Hepatocyte (in vitro differentiated cells): ENCODE results near the gene SLC12A8. TPM values are rescaled to one million over a fixed set of nuclear protein-coding genes. Genes with fewer than 3 reads are reported as not detected.

Source experiments
- DNase-seq: peaks from one replicate; pipeline ENCODE4 v3.0.0-alpha.2; 2016; ENCODE audit warnings: low spot score
- H2AFZ ChIP-seq: fragments of 200-600 bp; sonication (generic); 2 replicates; pipeline ENCODE4 v1.6.0; 2016; ENCODE audit warnings: antibody characterized with exemption, mild to moderate bottlenecking
- H3K27ac ChIP-seq: fragments of 200-600 bp; sonication (generic); 2 replicates; pipeline ENCODE4 v1.5.1; 2016; ENCODE audit warnings: mild to moderate bottlenecking
- H3K27me3 ChIP-seq: fragments of 200-600 bp; sonication (generic); 2 replicates; pipeline ENCODE4 v1.6.1; 2016
- H3K36me3 ChIP-seq: fragments of 200-600 bp; sonication (generic); replicated peaks from 2 replicates; pipeline ENCODE4 v1.5.1; 2016; ENCODE audit warnings: low read depth; ENCODE audit not compliant: insufficient read depth
- H3K4me1 ChIP-seq: fragments of 200-600 bp; sonication (generic); 2 replicates; pipeline ENCODE4 v1.5.1; 2016; ENCODE audit warnings: mild to moderate bottlenecking, moderate library complexity; ENCODE audit not compliant: insufficient read depth
- H3K4me2 ChIP-seq: fragments of 200-600 bp; sonication (generic); 2 replicates; pipeline ENCODE4 v1.6.0; 2016
- H3K4me3 ChIP-seq: fragments of 200-600 bp; sonication (generic); 2 replicates; pipeline ENCODE4 v1.5.1; 2016; ENCODE audit warnings: mild to moderate bottlenecking
- H3K79me2 ChIP-seq: fragments of 200-600 bp; sonication (generic); 2 replicates; pipeline ENCODE4 v1.6.0; 2017; ENCODE audit warnings: mild to moderate bottlenecking
- H3K9me2 ChIP-seq: fragments of 200-600 bp; sonication (generic); replicated peaks from 2 replicates; pipeline ENCODE4 v1.6.0; 2017; ENCODE audit warnings: mild to moderate bottlenecking; ENCODE audit not compliant: insufficient read depth
- H3K9me3 ChIP-seq: fragments of 200-600 bp; sonication (generic); 2 replicates; pipeline ENCODE4 v1.5.1; 2016; ENCODE audit warnings: low read depth, mild to moderate bottlenecking
- H4K20me1 ChIP-seq: fragments of 200-600 bp; sonication (generic); 2 replicates; pipeline ENCODE4 v1.6.0; 2016; ENCODE audit warnings: mild to moderate bottlenecking; ENCODE audit not compliant: insufficient read depth, poor library complexity, severe bottlenecking
- EZH2 ChIP-seq: fragments of 200-600 bp; sonication (generic); IDR thresholded peaks from 2 replicates; pipeline ENCODE4 v1.6.1; 2016; ENCODE audit warnings: antibody characterized with exemption, mild to moderate bottlenecking, borderline replicate concordance
- EZH2phosphoT487 ChIP-seq: fragments of 200-600 bp; sonication (generic); IDR thresholded peaks from one replicate; pipeline ENCODE4 v1.6.1; 2018; ENCODE audit warnings: antibody characterized with exemption, mild to moderate bottlenecking, low read depth, moderate library complexity; ENCODE audit not compliant: unreplicated experiment, severe bottlenecking
- WGBS: methylation state at CpG from one replicate; pipeline ENCODE4 v1.1.6; 2016; ENCODE audit warnings: low lambda C conversion rate; ENCODE audit errors: missing lambda C conversion rate; 5-methylcytosine and 5-hydroxymethylcytosine counted together
- polyA plus RNA-seq: library from polyadenylated mRNA; unstranded; fragments of >200 nt; fragmentation: Nextera tagmentation; extraction: Ambion mirVana; gene quantifications from 2 replicates; pipeline ENCODE4 v1.2.1, GENCODE V29; 2016
- total RNA-seq: library from RNA; depleted of rRNA; stranded (reverse); fragments of >200 nt; gene quantifications from 2 replicates; pipeline ENCODE4 v1.2.3, GENCODE V29; 2014
- TF ChIP-seq, protein P1 (sequence below): fragments of 200-600 bp; sonication (generic); IDR thresholded peaks from 2 replicates; pipeline ENCODE4 v1.5.1; 2016; ENCODE audit warnings: antibody characterized with exemption, mild to moderate bottlenecking; ENCODE audit not compliant: poor library complexity

Gene SLC12A8
- total and polyA plus RNA-seq, 2 experiments from 2014 or later, result 18.9 to 20.0 TPM

GRCh38 chr3:125072301-125072700 lies 140.2 kb downstream of the SLC12A8 start:
- Histone ChIP-seq H3K36me3 (no peaks in the 10 kb centered on the region), H4K20me1 (no peaks in the 10 kb centered on the region), H3K27ac (no peak overlapping the region), H2AFZ (no peak overlapping the region), H3K4me2 (no peak overlapping the region), H3K79me2 (no peaks in the 10 kb centered on the region), H3K9me3 (no peaks in the 10 kb centered on the region), H3K9me2 (no peaks in the 10 kb centered on the region), H3K4me1 (no peaks in the 10 kb centered on the region), H3K4me3 (no peak overlapping the region), H3K27me3 (no peaks in the 10 kb centered on the region)
- TF ChIP-seq, protein P1, sequence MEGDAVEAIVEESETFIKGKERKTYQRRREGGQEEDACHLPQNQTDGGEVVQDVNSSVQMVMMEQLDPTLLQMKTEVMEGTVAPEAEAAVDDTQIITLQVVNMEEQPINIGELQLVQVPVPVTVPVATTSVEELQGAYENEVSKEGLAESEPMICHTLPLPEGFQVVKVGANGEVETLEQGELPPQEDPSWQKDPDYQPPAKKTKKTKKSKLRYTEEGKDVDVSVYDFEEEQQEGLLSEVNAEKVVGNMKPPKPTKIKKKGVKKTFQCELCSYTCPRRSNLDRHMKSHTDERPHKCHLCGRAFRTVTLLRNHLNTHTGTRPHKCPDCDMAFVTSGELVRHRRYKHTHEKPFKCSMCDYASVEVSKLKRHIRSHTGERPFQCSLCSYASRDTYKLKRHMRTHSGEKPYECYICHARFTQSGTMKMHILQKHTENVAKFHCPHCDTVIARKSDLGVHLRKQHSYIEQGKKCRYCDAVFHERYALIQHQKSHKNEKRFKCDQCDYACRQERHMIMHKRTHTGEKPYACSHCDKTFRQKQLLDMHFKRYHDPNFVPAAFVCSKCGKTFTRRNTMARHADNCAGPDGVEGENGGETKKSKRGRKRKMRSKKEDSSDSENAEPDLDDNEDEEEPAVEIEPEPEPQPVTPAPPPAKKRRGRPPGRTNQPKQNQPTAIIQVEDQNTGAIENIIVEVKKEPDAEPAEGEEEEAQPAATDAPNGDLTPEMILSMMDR, result no peak
- TF ChIP-seq EZH2phosphoT487 (no peak), EZH2 (no peak)
- no peak for DNase-seq

GRCh38 chr3:125069968-125070745 lies 142.4 kb downstream of the SLC12A8 start:
- 97% methylated on average over 7 of the region's 7 CpGs for WGBS
- no peaks in the 10 kb centered on the region for H3K9me2 ChIP-seq
- no peak overlapping the region for H3K4me2 ChIP-seq

DNA sequence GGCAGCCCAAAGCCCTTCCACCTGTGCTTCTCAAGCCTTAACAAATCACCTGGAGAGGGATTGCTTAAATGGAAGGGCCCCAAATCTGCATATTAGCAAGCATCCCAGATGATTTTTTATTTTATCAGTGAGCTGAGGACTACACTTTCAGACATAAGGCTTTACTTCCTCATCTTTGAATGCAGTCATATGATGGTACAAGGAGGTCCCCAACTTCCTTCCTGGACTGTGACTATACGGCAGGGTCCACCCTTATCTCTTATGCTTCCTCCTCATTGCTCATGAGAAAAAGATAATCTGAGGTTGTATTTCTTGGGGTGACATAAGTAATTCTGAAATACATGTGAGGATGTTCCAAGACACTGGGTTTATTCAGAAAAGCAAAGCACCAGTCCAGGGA lies 143.1 kb downstream of the SLC12A8 start:
- DNase-seq, result no peak
- Histone ChIP-seq H3K79me2 (no peaks in the 10 kb centered on the region), H3K9me3 (no peaks in the 10 kb centered on the region), H3K4me1 (no peaks in the 10 kb centered on the region), H3K4me2 (no peak overlapping the region), H4K20me1 (no peaks in the 10 kb centered on the region), H2AFZ (no peak overlapping the region), H3K27ac (no peak overlapping the region), H3K27me3 (no peaks in the 10 kb centered on the region), H3K4me3 (no peak overlapping the region), H3K9me2 (no peaks in the 10 kb centered on the region), H3K36me3 (no peaks in the 10 kb centered on the region)
- WGBS, result 67% methylated on average over 1 of the region's 1 CpG
- TF ChIP-seq EZH2phosphoT487 (no peak), EZH2 (no peak)
- TF ChIP-seq, protein P1, result no peak

More at GRCh38 chr3:125069968-125070745, 142.4 kb downstream of the SLC12A8 start:
- no peaks in the 10 kb centered on the region for H3K9me3 ChIP-seq
- no peak overlapping the region for H3K27ac ChIP-seq
- no peaks in the 10 kb centered on the region for H3K36me3 ChIP-seq
- no peaks in the 10 kb centered on the region for H3K4me1 ChIP-seq
- no peaks in the 10 kb centered on the region for H4K20me1 ChIP-seq
- no peak overlapping the region for H2AFZ ChIP-seq
- H3K27me3 ChIP-seq, result no peaks in the 10 kb centered on the region
- H3K4me3 ChIP-seq, result no peak overlapping the region
- TF ChIP-seq EZH2phosphoT487 (no peak), EZH2 (no peak)
- TF ChIP-seq, protein P1, result no peak
- no peaks in the 10 kb centered on the region for H3K79me2 ChIP-seq
- no peak for DNase-seq

- 96% methylated on average over 4 of the region's 4 CpGs for WGBS
- no peaks in the 10 kb centered on the region for H3K9me2 ChIP-seq
- H3K27me3 ChIP-seq, result no peaks in the 10 kb centered on the region
- TF ChIP-seq, protein P1, result no peak
- TF ChIP-seq EZH2phosphoT487, result no peak
- no peak for TF ChIP-seq EZH2
- H3K36me3 ChIP-seq, result no peaks in the 10 kb centered on the region
- H3K4me1 ChIP-seq, result peaks cover 5% of the 10 kb centered on the region
- no peak overlapping the region for H3K27ac ChIP-seq
- H3K79me2 ChIP-seq, result no peaks in the 10 kb centered on the region
- no peaks in the 10 kb centered on the region for H3K9me3 ChIP-seq
- no peaks in the 10 kb centered on the region for H4K20me1 ChIP-seq
- H2AFZ ChIP-seq, result no peak overlapping the region
- DNase-seq, result no peak
- no peak overlapping the region for H3K4me2 ChIP-seq
- no peak overlapping the region for H3K4me3 ChIP-seq
These were observed 144.3 kb downstream of the SLC12A8 start for GRCh38 chr3:125068265-125068664.
